WTC11 (cell line): ENCODE data around the gene MKS1. TPM values are rescaled to one million over a fixed set of nuclear protein-coding genes. Genes with fewer than 3 reads are reported as not detected.

Experiments
- ATAC-seq: fragments of 200-7000 bp; cut with Tn5 transposase; 2 replicates; pipeline ENCODE4 v1.10.0; 2021; ENCODE audit warnings: mild to moderate bottlenecking, moderate library complexity
- CTCF ChIA-PET: fragments of 300-600 bp; sonication (Branson Sonifier 250); formaldehyde crosslinking; loops from one replicate; lab custom pipeline; 2021; ENCODE audit warnings: antibody characterized with exemption; lab: Charles Lee
- POLR2A ChIA-PET: fragments of 350-600 bp; sonication (Branson Sonifier 250); formaldehyde crosslinking; loops from one replicate; lab custom pipeline; 2021; ENCODE audit warnings: antibody characterized with exemption; lab: Charles Lee
- DNase-seq: peaks from one replicate; pipeline ENCODE4 v3.0.0; 2021; ENCODE audit warnings: low spot score
- H3K27ac Mint-ChIP-seq: 2 replicates; pipeline ENCODE4 v1.8.0; 2021; ENCODE audit warnings: mixed read lengths
- H3K27me3 Mint-ChIP-seq: 2 replicates; pipeline ENCODE4 v1.8.0; 2021; ENCODE audit warnings: low read depth, mild to moderate bottlenecking, moderate library complexity, mixed read lengths
- H3K36me3 Mint-ChIP-seq: 2 replicates; pipeline ENCODE4 v1.8.0; 2021; ENCODE audit warnings: mixed read lengths
- H3K4me1 Mint-ChIP-seq: 2 replicates; pipeline ENCODE4 v1.8.0; 2022; ENCODE audit warnings: mixed read lengths
- H3K4me3 Mint-ChIP-seq: 2 replicates; pipeline ENCODE4 v1.8.0; 2021; ENCODE audit warnings: mild to moderate bottlenecking, moderate library complexity, mixed read lengths
- H3K9me3 Mint-ChIP-seq: 2 replicates; pipeline ENCODE4 v1.8.0; 2021; ENCODE audit warnings: mixed read lengths
- FOXP1 ChIP-seq: sonication (generic); formaldehyde crosslinking; IDR thresholded peaks from 2 replicates; pipeline ENCODE4 v1.8.0; 2022; ENCODE audit warnings: missing genetic modification reagents, mild to moderate bottlenecking, moderate library complexity, borderline replicate concordance
- IRF2 ChIP-seq: sonication (generic); formaldehyde crosslinking; IDR thresholded peaks from 2 replicates; pipeline ENCODE4 v1.8.0; 2022; ENCODE audit warnings: low read depth, missing genetic modification reagents, borderline replicate concordance
- KAT7 ChIP-seq: sonication (generic); formaldehyde crosslinking; IDR thresholded peaks from 2 replicates; pipeline ENCODE4 v1.8.1; 2023; ENCODE audit warnings: missing genetic modification reagents, mild to moderate bottlenecking, borderline replicate concordance
- MXD4 ChIP-seq: fragments of 250-450 bp; sonication (Bioruptor Pico); IDR thresholded peaks from 2 replicates; pipeline ENCODE4 v1.8.0; 2021; ENCODE audit warnings: mild to moderate bottlenecking, moderate library complexity, borderline replicate concordance
- SMAD4 ChIP-seq: sonication (generic); formaldehyde crosslinking; IDR thresholded peaks from 2 replicates; pipeline ENCODE4 v1.8.0; 2022; ENCODE audit warnings: mild to moderate bottlenecking, missing genetic modification reagents
- TCF7 ChIP-seq: sonication (generic); formaldehyde crosslinking; IDR thresholded peaks from 2 replicates; pipeline ENCODE4 v1.8.0; 2022; ENCODE audit warnings: mild to moderate bottlenecking, low read depth, missing genetic modification reagents, moderate library complexity
- ZNF219 ChIP-seq: sonication (generic); formaldehyde crosslinking; IDR thresholded peaks from 2 replicates; pipeline ENCODE4 v1.8.0; 2023; ENCODE audit warnings: missing genetic modification reagents, mild to moderate bottlenecking, borderline replicate concordance
- ZNF263 ChIP-seq: sonication (generic); formaldehyde crosslinking; IDR thresholded peaks from 2 replicates; pipeline ENCODE4 v1.8.1; 2022; ENCODE audit warnings: low read depth, mild to moderate bottlenecking, moderate library complexity, missing genetic modification reagents
- ZNF416 ChIP-seq: fragments of 250-450 bp; sonication (Bioruptor Pico); IDR thresholded peaks from 2 replicates; pipeline ENCODE4 v1.9.0; 2021; ENCODE audit warnings: mild to moderate bottlenecking, inconsistent platforms
- ZNF423 ChIP-seq: fragments of 250-450 bp; sonication (Bioruptor Pico); IDR thresholded peaks from 2 replicates; pipeline ENCODE4 v2.1.2; 2022; ENCODE audit warnings: mild to moderate bottlenecking, moderate library complexity
- ZNF671 ChIP-seq: fragments of 250-450 bp; sonication (Bioruptor Pico); IDR thresholded peaks from 2 replicates; pipeline ENCODE4 v1.8.0; 2021; ENCODE audit warnings: mild to moderate bottlenecking
- total RNA-seq: library from RNA; stranded (reverse); gene quantifications from 3 replicates; pipeline ENCODE4 v1.2.3, GENCODE V29; 2021
- TF ChIP-seq, protein P1 (sequence below): sonication (generic); formaldehyde crosslinking; IDR thresholded peaks from 2 replicates; pipeline ENCODE4 v1.8.1; 2022; ENCODE audit warnings: mild to moderate bottlenecking, moderate library complexity, missing genetic modification reagents
- TF ChIP-seq, protein P2 (sequence below): sonication (generic); formaldehyde crosslinking; IDR thresholded peaks from 2 replicates; pipeline ENCODE4 v1.8.1; 2023; ENCODE audit warnings: mild to moderate bottlenecking, missing genetic modification reagents
- TF ChIP-seq, protein P3 (sequence below): fragments of 250-450 bp; sonication (Bioruptor Pico); IDR thresholded peaks from 2 replicates; pipeline ENCODE4 v1.9.0; 2021; ENCODE audit warnings: mild to moderate bottlenecking, borderline replicate concordance
- TF ChIP-seq, protein P4 (sequence below): sonication (generic); formaldehyde crosslinking; IDR thresholded peaks from 2 replicates; pipeline ENCODE4 v1.8.1; 2023; ENCODE audit warnings: mild to moderate bottlenecking, missing genetic modification reagents, moderate library complexity
- TF ChIP-seq, protein P5 (sequence below): fragments of 250-450 bp; sonication (Bioruptor Pico); conservative IDR thresholded peaks from 2 replicates; pipeline ENCODE4 v1.9.0; 2021; ENCODE audit warnings: mild to moderate bottlenecking
- TF ChIP-seq, protein P6 (sequence below): sonication (generic); formaldehyde crosslinking; IDR thresholded peaks from 2 replicates; pipeline ENCODE4 v1.8.1; 2022; ENCODE audit warnings: low read depth, missing genetic modification reagents, borderline replicate concordance
- TF ChIP-seq, protein P7 (sequence below): fragments of 250-450 bp; sonication (Bioruptor Pico); IDR thresholded peaks from 2 replicates; pipeline ENCODE4 v1.9.0; 2021; ENCODE audit warnings: mild to moderate bottlenecking

MKS1 gene
- total RNA-seq, 1 experiment from 2014 or later: 24.2 TPM

DNA sequence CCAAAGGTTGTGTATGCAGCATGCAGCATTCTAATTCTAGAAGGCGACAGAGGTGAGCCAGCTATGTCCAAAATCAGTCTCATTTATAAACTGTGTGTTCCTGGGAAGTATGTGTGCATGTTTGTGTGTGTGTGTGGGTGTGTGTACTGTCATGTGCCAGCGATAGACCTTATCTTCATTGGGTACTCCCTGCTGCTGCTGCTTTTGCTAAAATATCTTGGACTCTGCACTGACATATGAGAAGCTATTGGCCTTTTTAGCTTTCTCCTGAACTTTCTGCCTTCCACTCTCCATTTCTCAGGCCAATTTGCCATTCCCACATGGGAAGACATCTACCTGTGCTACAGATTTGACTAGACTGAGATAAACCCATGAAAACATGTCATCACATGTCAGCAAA, 17.3 kb upstream of the MKS1 start (continued):
- TF ChIP-seq, protein P1, sequence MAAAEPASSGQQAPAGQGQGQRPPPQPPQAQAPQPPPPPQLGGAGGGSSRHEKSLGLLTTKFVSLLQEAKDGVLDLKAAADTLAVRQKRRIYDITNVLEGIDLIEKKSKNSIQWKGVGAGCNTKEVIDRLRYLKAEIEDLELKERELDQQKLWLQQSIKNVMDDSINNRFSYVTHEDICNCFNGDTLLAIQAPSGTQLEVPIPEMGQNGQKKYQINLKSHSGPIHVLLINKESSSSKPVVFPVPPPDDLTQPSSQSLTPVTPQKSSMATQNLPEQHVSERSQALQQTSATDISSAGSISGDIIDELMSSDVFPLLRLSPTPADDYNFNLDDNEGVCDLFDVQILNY (CRISPR knock-in tag): no peak

DNA sequence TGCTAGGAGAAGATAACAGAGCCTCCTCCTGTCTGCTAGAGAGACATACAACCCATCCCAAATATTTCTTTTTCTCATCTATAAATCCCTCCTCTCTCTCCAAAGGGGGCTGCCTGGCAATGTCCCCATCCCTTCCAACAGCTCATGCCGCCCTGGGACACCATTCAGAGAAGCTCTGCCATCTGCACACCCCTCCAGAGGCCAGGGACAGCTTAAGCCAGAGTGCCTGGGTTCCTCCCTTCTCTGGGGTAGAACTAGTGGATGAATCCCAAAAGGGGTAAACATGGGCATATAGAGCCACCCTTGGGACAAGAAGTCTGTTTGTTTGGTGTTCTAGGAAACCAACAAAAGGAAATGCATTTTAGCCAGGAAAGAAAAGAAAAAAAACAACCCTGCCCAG, 16.8 kb upstream of the MKS1 start:
- POLR2A ChIA-PET: interaction anchor here (0.6 kb wide), 1 partner anchor 10 kb away, joined by 3 read pairs; no protein-coding TSS in a partner anchor

DNA sequence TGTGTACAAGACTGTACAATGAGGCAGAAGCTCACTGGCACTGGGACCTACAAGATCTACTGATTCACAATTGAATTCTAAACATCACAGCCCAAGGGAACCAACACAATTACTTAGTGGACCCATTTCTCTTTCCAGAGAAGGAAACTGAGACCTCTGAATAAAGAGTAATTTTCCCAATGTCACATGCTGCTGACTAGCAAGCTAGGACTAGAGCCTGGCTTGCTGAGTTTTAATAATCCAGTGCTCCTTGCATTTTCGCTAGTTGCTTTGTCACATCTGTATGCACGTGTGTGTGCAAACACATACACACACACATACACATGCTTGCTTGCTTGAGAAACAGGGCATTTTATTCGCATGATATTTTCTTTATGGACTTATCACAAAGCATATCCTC, 15.5 kb upstream of the MKS1 start:
- H3K27ac Mint-ChIP-seq: no peak overlapping the region
- H3K9me3 Mint-ChIP-seq: no peaks in the 10 kb centered on the region
- DNase-seq (no peak), ATAC-seq (no peak)
- ChIA-PET CTCF (no interaction called here), POLR2A (no interaction called here)
- no peaks in the 10 kb centered on the region for H3K4me1 Mint-ChIP-seq
- no peak overlapping the region for H3K4me3 Mint-ChIP-seq
- H3K27me3 Mint-ChIP-seq: peaks cover 75% of the 10 kb centered on the region
- no peaks in the 10 kb centered on the region for H3K36me3 Mint-ChIP-seq
- TF ChIP-seq KAT7 (CRISPR knock-in tag) (no peak), MXD4 (CRISPR knock-in tag) (no peak), SMAD4 (no peak), ZNF219 (CRISPR knock-in tag) (no peak), ZNF423 (CRISPR knock-in tag) (no peak)
- TF ChIP-seq, protein P2, sequence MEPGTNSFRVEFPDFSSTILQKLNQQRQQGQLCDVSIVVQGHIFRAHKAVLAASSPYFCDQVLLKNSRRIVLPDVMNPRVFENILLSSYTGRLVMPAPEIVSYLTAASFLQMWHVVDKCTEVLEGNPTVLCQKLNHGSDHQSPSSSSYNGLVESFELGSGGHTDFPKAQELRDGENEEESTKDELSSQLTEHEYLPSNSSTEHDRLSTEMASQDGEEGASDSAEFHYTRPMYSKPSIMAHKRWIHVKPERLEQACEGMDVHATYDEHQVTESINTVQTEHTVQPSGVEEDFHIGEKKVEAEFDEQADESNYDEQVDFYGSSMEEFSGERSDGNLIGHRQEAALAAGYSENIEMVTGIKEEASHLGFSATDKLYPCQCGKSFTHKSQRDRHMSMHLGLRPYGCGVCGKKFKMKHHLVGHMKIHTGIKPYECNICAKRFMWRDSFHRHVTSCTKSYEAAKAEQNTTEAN (CRISPR knock-in tag): no peak
- TF ChIP-seq, protein P3, sequence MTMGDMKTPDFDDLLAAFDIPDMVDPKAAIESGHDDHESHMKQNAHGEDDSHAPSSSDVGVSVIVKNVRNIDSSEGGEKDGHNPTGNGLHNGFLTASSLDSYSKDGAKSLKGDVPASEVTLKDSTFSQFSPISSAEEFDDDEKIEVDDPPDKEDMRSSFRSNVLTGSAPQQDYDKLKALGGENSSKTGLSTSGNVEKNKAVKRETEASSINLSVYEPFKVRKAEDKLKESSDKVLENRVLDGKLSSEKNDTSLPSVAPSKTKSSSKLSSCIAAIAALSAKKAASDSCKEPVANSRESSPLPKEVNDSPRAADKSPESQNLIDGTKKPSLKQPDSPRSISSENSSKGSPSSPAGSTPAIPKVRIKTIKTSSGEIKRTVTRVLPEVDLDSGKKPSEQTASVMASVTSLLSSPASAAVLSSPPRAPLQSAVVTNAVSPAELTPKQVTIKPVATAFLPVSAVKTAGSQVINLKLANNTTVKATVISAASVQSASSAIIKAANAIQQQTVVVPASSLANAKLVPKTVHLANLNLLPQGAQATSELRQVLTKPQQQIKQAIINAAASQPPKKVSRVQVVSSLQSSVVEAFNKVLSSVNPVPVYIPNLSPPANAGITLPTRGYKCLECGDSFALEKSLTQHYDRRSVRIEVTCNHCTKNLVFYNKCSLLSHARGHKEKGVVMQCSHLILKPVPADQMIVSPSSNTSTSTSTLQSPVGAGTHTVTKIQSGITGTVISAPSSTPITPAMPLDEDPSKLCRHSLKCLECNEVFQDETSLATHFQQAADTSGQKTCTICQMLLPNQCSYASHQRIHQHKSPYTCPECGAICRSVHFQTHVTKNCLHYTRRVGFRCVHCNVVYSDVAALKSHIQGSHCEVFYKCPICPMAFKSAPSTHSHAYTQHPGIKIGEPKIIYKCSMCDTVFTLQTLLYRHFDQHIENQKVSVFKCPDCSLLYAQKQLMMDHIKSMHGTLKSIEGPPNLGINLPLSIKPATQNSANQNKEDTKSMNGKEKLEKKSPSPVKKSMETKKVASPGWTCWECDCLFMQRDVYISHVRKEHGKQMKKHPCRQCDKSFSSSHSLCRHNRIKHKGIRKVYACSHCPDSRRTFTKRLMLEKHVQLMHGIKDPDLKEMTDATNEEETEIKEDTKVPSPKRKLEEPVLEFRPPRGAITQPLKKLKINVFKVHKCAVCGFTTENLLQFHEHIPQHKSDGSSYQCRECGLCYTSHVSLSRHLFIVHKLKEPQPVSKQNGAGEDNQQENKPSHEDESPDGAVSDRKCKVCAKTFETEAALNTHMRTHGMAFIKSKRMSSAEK: no peak
- TF ChIP-seq, protein P4, sequence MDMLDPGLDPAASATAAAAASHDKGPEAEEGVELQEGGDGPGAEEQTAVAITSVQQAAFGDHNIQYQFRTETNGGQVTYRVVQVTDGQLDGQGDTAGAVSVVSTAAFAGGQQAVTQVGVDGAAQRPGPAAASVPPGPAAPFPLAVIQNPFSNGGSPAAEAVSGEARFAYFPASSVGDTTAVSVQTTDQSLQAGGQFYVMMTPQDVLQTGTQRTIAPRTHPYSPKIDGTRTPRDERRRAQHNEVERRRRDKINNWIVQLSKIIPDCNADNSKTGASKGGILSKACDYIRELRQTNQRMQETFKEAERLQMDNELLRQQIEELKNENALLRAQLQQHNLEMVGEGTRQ: no peak
- TF ChIP-seq, protein P5, sequence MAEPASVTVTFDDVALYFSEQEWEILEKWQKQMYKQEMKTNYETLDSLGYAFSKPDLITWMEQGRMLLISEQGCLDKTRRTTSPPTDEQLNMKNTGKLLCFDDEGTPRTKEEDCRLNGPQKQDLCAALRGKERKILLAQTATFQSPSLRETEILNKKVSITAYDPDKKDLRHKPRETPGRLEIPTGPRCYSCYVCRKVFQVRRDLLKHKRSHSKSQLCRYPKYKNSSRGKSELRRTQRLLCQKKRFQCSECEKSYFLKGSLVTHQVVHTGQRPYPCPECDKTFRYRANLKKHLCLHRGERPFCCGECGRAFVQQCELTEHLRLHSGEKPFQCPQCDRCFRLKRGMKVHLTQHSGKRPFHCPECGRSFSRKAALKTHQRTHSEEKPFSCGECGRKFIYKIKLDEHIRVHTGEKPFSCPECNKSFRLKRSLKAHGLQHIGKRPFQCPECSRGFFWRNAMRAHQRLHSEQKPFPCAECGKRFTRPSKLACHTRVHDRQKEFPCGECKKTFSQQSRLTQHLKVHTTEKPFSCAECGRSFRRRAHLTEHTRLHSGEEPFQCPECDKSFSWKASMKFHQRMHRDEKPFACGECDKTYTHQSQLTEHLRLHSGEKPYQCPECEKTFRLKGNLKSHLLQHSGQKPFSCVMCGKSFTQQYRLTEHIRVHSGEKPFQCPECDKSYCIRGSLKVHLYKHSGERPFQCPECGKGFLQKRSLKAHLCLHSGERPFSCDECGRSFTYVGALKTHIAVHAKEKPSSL (CRISPR knock-in tag): no peak

More for the DNA sequence above, 16.8 kb upstream of the MKS1 start:
- TF ChIP-seq IRF2 (CRISPR knock-in tag) (no peak), TCF7 (CRISPR knock-in tag) (no peak), FOXP1 (CRISPR knock-in tag) (no peak), ZNF671 (CRISPR knock-in tag) (no peak), ZNF416 (CRISPR knock-in tag) (no peak), ZNF263 (CRISPR knock-in tag) (no peak)
- TF ChIP-seq, protein P4: no peak
- TF ChIP-seq, protein P6, sequence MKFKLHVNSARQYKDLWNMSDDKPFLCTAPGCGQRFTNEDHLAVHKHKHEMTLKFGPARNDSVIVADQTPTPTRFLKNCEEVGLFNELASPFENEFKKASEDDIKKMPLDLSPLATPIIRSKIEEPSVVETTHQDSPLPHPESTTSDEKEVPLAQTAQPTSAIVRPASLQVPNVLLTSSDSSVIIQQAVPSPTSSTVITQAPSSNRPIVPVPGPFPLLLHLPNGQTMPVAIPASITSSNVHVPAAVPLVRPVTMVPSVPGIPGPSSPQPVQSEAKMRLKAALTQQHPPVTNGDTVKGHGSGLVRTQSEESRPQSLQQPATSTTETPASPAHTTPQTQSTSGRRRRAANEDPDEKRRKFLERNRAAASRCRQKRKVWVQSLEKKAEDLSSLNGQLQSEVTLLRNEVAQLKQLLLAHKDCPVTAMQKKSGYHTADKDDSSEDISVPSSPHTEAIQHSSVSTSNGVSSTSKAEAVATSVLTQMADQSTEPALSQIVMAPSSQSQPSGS: no peak
- TF ChIP-seq, protein P7, sequence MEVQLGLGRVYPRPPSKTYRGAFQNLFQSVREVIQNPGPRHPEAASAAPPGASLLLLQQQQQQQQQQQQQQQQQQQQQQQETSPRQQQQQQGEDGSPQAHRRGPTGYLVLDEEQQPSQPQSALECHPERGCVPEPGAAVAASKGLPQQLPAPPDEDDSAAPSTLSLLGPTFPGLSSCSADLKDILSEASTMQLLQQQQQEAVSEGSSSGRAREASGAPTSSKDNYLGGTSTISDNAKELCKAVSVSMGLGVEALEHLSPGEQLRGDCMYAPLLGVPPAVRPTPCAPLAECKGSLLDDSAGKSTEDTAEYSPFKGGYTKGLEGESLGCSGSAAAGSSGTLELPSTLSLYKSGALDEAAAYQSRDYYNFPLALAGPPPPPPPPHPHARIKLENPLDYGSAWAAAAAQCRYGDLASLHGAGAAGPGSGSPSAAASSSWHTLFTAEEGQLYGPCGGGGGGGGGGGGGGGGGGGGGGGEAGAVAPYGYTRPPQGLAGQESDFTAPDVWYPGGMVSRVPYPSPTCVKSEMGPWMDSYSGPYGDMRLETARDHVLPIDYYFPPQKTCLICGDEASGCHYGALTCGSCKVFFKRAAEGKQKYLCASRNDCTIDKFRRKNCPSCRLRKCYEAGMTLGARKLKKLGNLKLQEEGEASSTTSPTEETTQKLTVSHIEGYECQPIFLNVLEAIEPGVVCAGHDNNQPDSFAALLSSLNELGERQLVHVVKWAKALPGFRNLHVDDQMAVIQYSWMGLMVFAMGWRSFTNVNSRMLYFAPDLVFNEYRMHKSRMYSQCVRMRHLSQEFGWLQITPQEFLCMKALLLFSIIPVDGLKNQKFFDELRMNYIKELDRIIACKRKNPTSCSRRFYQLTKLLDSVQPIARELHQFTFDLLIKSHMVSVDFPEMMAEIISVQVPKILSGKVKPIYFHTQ (CRISPR knock-in tag): no peak
- DNase-seq (no peak), ATAC-seq (no peak)
- H3K4me1 Mint-ChIP-seq: no peaks in the 10 kb centered on the region
- H3K4me3 Mint-ChIP-seq: no peak overlapping the region
- no peaks in the 10 kb centered on the region for H3K36me3 Mint-ChIP-seq
- no peak overlapping the region for H3K27ac Mint-ChIP-seq
- no peaks in the 10 kb centered on the region for H3K9me3 Mint-ChIP-seq
- CTCF ChIA-PET: interaction anchor here (0.7 to 2.7 kb wide), 5 partner anchors 14 to 101 kb away, joined by 3 to 22 read pairs (median 4); partner anchors contain the start of gene MKS1
- H3K27me3 Mint-ChIP-seq: peaks cover 86% of the 10 kb centered on the region
